GM23338 (cell line): ENCODE measurements around the gene BCL7C. TPM values are rescaled to one million over a fixed set of nuclear protein-coding genes. Genes with fewer than 3 reads are reported as not detected.

ENCODE experiments used
- ATAC-seq: fragments of 200-7000 bp; cut with Tn5 transposase; 3 replicates; pipeline ENCODE4 v1.9.1; 2020
- DNase-seq: peaks from one replicate; pipeline ENCODE4 v3.0.0-alpha.2; 2015; ENCODE audit warnings: low spot score
- H2AFZ ChIP-seq: fragments of 200-600 bp; sonication (generic); 2 replicates; pipeline ENCODE4 v1.8.0; 2016; ENCODE audit warnings: antibody characterized with exemption, mild to moderate bottlenecking, moderate library complexity
- H3F3A ChIP-seq: fragments of 200-600 bp; sonication (generic); replicated peaks from 2 replicates; pipeline ENCODE4 v1.8.0; 2017; ENCODE audit warnings: antibody characterized with exemption, mixed run types, low read depth
- H3K27ac ChIP-seq: fragments of 200-600 bp; sonication (generic); 2 replicates; pipeline ENCODE4 v1.6.1; 2016; ENCODE audit warnings: low read depth
- H3K27me3 ChIP-seq: fragments of 200-600 bp; sonication (generic); 2 replicates; pipeline ENCODE4 v1.8.0; 2016; ENCODE audit warnings: mild to moderate bottlenecking, mixed run types, moderate library complexity; ENCODE audit not compliant: insufficient read depth
- H3K36me3 ChIP-seq: fragments of 200-600 bp; sonication (generic); 2 replicates; pipeline ENCODE4 v1.8.0; 2016; ENCODE audit warnings: mild to moderate bottlenecking; ENCODE audit not compliant: insufficient read depth
- H3K4me1 ChIP-seq: fragments of 200-600 bp; sonication (generic); 2 replicates; pipeline ENCODE4 v1.8.0; 2016; ENCODE audit warnings: mild to moderate bottlenecking, moderate library complexity; ENCODE audit not compliant: insufficient read depth
- H3K4me2 ChIP-seq: fragments of 200-600 bp; sonication (generic); 2 replicates; pipeline ENCODE4 v1.7.1; 2017; ENCODE audit warnings: mixed run types
- H3K4me3 ChIP-seq: fragments of 200-600 bp; sonication (generic); 2 replicates; pipeline ENCODE4 v1.6.1; 2016; ENCODE audit warnings: mixed run types
- H3K79me2 ChIP-seq: fragments of 200-600 bp; sonication (generic); replicated peaks from 2 replicates; pipeline ENCODE4 v1.8.0; 2017; ENCODE audit warnings: mild to moderate bottlenecking; ENCODE audit not compliant: insufficient read depth
- H3K9me2 ChIP-seq: fragments of 200-600 bp; sonication (generic); 2 replicates; pipeline ENCODE4 v1.8.0; 2017; ENCODE audit not compliant: insufficient read depth
- H4K20me1 ChIP-seq: fragments of 200-600 bp; sonication (generic); replicated peaks from 2 replicates; pipeline ENCODE4 v1.8.0; 2017; ENCODE audit warnings: mild to moderate bottlenecking; ENCODE audit not compliant: insufficient read depth
- H3K27ac Mint-ChIP-seq: 2 replicates; pipeline ENCODE4 v1.8.0; 2020; ENCODE audit warnings: inconsistent platforms, mild to moderate bottlenecking, moderate library complexity, mixed read lengths
- H3K27me3 Mint-ChIP-seq: 3 replicates; pipeline ENCODE4 v1.8.0; 2022; ENCODE audit warnings: low read depth, mild to moderate bottlenecking, moderate library complexity, mixed read lengths, inconsistent platforms; ENCODE audit not compliant: insufficient read depth, poor library complexity
- H3K36me3 Mint-ChIP-seq: 3 replicates; pipeline ENCODE4 v1.8.0; 2021; ENCODE audit warnings: low read depth, mild to moderate bottlenecking, inconsistent platforms, moderate library complexity, mixed read lengths
- H3K4me1 Mint-ChIP-seq: 3 replicates; pipeline ENCODE4 v1.8.0; 2020; ENCODE audit warnings: mild to moderate bottlenecking, inconsistent platforms, mixed read lengths
- H3K4me3 Mint-ChIP-seq: 3 replicates; pipeline ENCODE4 v1.8.0; 2021; ENCODE audit warnings: moderate library complexity, mild to moderate bottlenecking, inconsistent platforms, mixed read lengths
- H3K9me3 Mint-ChIP-seq: 3 replicates; pipeline ENCODE4 v1.8.0; 2020; ENCODE audit warnings: moderate library complexity, mild to moderate bottlenecking, inconsistent platforms, mixed read lengths
- CREB1 ChIP-seq: fragments of 250-450 bp; sonication (Bioruptor Pico); IDR thresholded peaks from 2 replicates; pipeline ENCODE4 v1.5.0; 2020; ENCODE audit warnings: low read depth, mild to moderate bottlenecking, moderate library complexity
- CTCF ChIP-seq, 2 experiments: fragments of 200-600 bp in 1 of 2; sonication (generic) in 1 of 2; conservative IDR thresholded peaks; 2 replicates each; pipeline versions ENCODE4 v1.5.1 to v1.6.1; 2016 to 2017; ENCODE audit warnings: antibody characterized with exemption in 2 of 2, low read depth in 2 of 2, mild to moderate bottlenecking in 2 of 2, moderate library complexity in 1 of 2
- ETS1 ChIP-seq: IDR thresholded peaks from 2 replicates; pipeline ENCODE4 v1.6.1; 2016; ENCODE audit warnings: antibody characterized with exemption
- EZH2 ChIP-seq: fragments of 200-600 bp; sonication (generic); IDR thresholded peaks from one replicate; pipeline ENCODE4 v1.8.0; 2017; ENCODE audit warnings: antibody characterized with exemption, mild to moderate bottlenecking, low read depth; ENCODE audit not compliant: unreplicated experiment
- EZH2phosphoT487 ChIP-seq: fragments of 200-600 bp; sonication (generic); IDR thresholded peaks from one replicate; pipeline ENCODE4 v1.8.1; 2018; ENCODE audit warnings: antibody characterized with exemption; ENCODE audit not compliant: unreplicated experiment
- polyA plus RNA-seq: library from polyadenylated mRNA; unstranded; fragments of >200 nt; fragmentation: Nextera tagmentation; extraction: Ambion mirVana; gene quantifications from 2 replicates; pipeline ENCODE4 v1.2.1, GENCODE V29; 2016
- total RNA-seq: library from RNA; depleted of rRNA; stranded (reverse); fragments of >200 nt; shearing (Covaris generic); gene quantifications from 2 replicates; pipeline ENCODE4 v1.2.3, GENCODE V29; 2014

Gene BCL7C
- total and polyA plus RNA-seq, 2 experiments from 2014 or later, result 17.5 to 22.1 TPM

- Histone ChIP-seq H3K4me2 (no peak overlapping the region), H3K27ac (no peak overlapping the region), H3K4me1 (peaks cover 6% of the 10 kb centered on the region), H3F3A (peaks cover 9% of the 10 kb centered on the region; the same call in 1 of the 2 replicates), H3K36me3 (no peaks in the 10 kb centered on the region), H3K27me3 (peaks cover 18% of the 10 kb centered on the region), H3K79me2 (no peaks in the 10 kb centered on the region), H3K9me2 (peaks cover 7% of the 10 kb centered on the region; the same call in 1 of the 2 replicates), H3K4me3 (no peak overlapping the region), H4K20me1 (no peaks in the 10 kb centered on the region), H2AFZ (no peak overlapping the region)
- ATAC-seq (no peak), DNase-seq (no peak)
- Mint-ChIP-seq H3K27me3 (peaks cover 10% of the 10 kb centered on the region), H3K9me3 (no peaks in the 10 kb centered on the region; the same call in 2 of the 3 replicates), H3K4me3 (no peak overlapping the region; the same call in 2 of the 3 replicates), H3K27ac (no peak overlapping the region), H3K36me3 (no peaks in the 10 kb centered on the region), H3K4me1 (peaks cover 9% of the 10 kb centered on the region)
- no peak for TF ChIP-seq CTCF (conservative IDR thresholded peaks at IDR 0.05; ENCODE audit: low read depth in 2 of 2)
- TF ChIP-seq CREB1 (CRISPR knock-in tag), result no peak
- no peak for TF ChIP-seq EZH2phosphoT487
- no peak for TF ChIP-seq ETS1
These were observed 9.7 kb upstream of the BCL7C start for GRCh38 chr16:30903596-30903995.

- H3K4me3 Mint-ChIP-seq, result peak overlapping the region; percentile 82
- no peak for TF ChIP-seq EZH2
- Histone ChIP-seq H3K4me2 (peak overlapping the region; percentile 80), H3K27me3 (peaks cover 18% of the 10 kb centered on the region), H3K27ac (no peak overlapping the region), H3K4me3 (peak overlapping the region; percentile 68; the same call in 1 of the 2 replicates), H3K36me3 (no peaks in the 10 kb centered on the region), H3K79me2 (no peaks in the 10 kb centered on the region), H2AFZ (peak overlapping the region; percentile 99; the same call in 1 of the 2 replicates), H3K4me1 (peaks cover 6% of the 10 kb centered on the region), H4K20me1 (no peaks in the 10 kb centered on the region), H3F3A (peaks cover 9% of the 10 kb centered on the region; the same call in 1 of the 2 replicates), H3K9me2 (peaks cover 7% of the 10 kb centered on the region; the same call in 1 of the 2 replicates)
- no peak for ATAC-seq
- no peaks in the 10 kb centered on the region for H3K36me3 Mint-ChIP-seq
- H3K27me3 Mint-ChIP-seq, result peaks cover 10% of the 10 kb centered on the region
- H3K4me1 Mint-ChIP-seq, result peaks cover 9% of the 10 kb centered on the region
- no peak for DNase-seq
- H3K27ac Mint-ChIP-seq, result no peak overlapping the region
- no peaks in the 10 kb centered on the region; the same call in 2 of the 3 replicates for H3K9me3 Mint-ChIP-seq
These were observed 9.1 kb upstream of the BCL7C start for GRCh38 chr16:30903002-30903401.
